ENCODE results near the gene LCLAT1.

- no peak for TF ChIP-seq POLR2AphosphoS5 (IDR thresholded peaks at IDR 0.05; ENCODE audit: low read depth, low read length)
- no peak for TF ChIP-seq POLR2A (IDR thresholded peaks at IDR 0.05; ENCODE audit: low read depth, low read length)
- TF ChIP-seq TAF1 (IDR thresholded peaks at IDR 0.05; ENCODE audit: borderline replicate concordance, low read depth, low read length) = no peak
These were observed 8.2 kb downstream of the LCLAT1 start for GRCh38 chr2:30455114-30455738.

Data from GM12892 (cell line).